HepG2 (cell line): ENCODE data around the gene FAM219B. TPM values are rescaled to one million over a fixed set of nuclear protein-coding genes. Genes with fewer than 3 reads are reported as not detected.

Experiments
- ATF2 ChIP-seq: sonication (generic); formaldehyde crosslinking; IDR thresholded peaks from 2 replicates; pipeline ENCODE4 v1.4.0; 2020; ENCODE audit warnings: missing genetic modification reagents
- BRCA1 ChIP-seq: sonication (generic); formaldehyde crosslinking; IDR thresholded peaks from 2 replicates; pipeline ENCODE4 v1.4.0; 2020; ENCODE audit warnings: missing genetic modification reagents
- CEBPG ChIP-seq: IDR thresholded peaks from 2 replicates; pipeline ENCODE4 v1.6.1; 2016
- CEBPZ ChIP-seq: IDR thresholded peaks from 2 replicates; pipeline ENCODE4 v1.6.1; 2012; ENCODE audit warnings: low read length, improper control_type of control experiment
- CREB1 ChIP-seq, 2 experiments: fragments of 450-650 bp in 1 of 2; IDR thresholded peaks; 2 replicates each; pipeline ENCODE4 v1.6.1; 2016 to 2017; ENCODE audit warnings: control low read depth in 1 of 2, mild to moderate bottlenecking in 1 of 2, missing compliant biosample characterization in 1 of 2, missing genetic modification characterization in 1 of 2
- EZH2 ChIP-seq: conservative IDR thresholded peaks from 2 replicates; pipeline ENCODE4 v1.6.1; 2012; ENCODE audit warnings: mild to moderate bottlenecking, low read depth, low read length, moderate library complexity
- HNRNPUL1 ChIP-seq: fragments of 200-400 bp; formaldehyde crosslinking; IDR thresholded peaks from 2 replicates; pipeline ENCODE4 v1.6.1; 2017; ENCODE audit warnings: low read depth, mild to moderate bottlenecking, low read length, moderate library complexity
- MAFK ChIP-seq, 2 experiments: IDR thresholded peaks in 1 of 2; conservative IDR thresholded peaks in 1 of 2; 2 replicates each; pipeline ENCODE4 v1.6.1; 2011; ENCODE audit warnings: improper control_type of control experiment in 2 of 2, low read length in 2 of 2
- PRDM4 ChIP-seq: sonication (generic); formaldehyde crosslinking; IDR thresholded peaks from 2 replicates; pipeline ENCODE4 v1.9.0; 2021; ENCODE audit warnings: missing genetic modification reagents, borderline replicate concordance
- RARA ChIP-seq: IDR thresholded peaks from 2 replicates; pipeline ENCODE4 v1.6.1; 2016; ENCODE audit warnings: missing genetic modification reagents, missing compliant biosample characterization
- SMARCE1 ChIP-seq: fragments of 450-650 bp; IDR thresholded peaks from 2 replicates; pipeline ENCODE4 v1.6.1; 2017; ENCODE audit warnings: borderline replicate concordance
- TCF7 ChIP-seq: sonication (generic); IDR thresholded peaks from 2 replicates; pipeline ENCODE4 v1.6.1; 2016; ENCODE audit warnings: antibody characterized with exemption, low read depth
- ZFP36 ChIP-seq: fragments of 150-350 bp; IDR thresholded peaks from 2 replicates; pipeline ENCODE4 v1.6.1; 2018; ENCODE audit warnings: borderline replicate concordance, low read length, low read depth; ENCODE audit not compliant: partially characterized antibody
- ZFP37 ChIP-seq: sonication (generic); formaldehyde crosslinking; IDR thresholded peaks from 2 replicates; pipeline ENCODE4 v1.4.0; 2020; ENCODE audit warnings: missing genetic modification reagents, borderline replicate concordance
- ZNF230 ChIP-seq: sonication (generic); formaldehyde crosslinking; IDR thresholded peaks from 2 replicates; pipeline ENCODE4 v1.4.0; 2020; ENCODE audit warnings: mild to moderate bottlenecking, missing genetic modification reagents
- ZNF30 ChIP-seq: sonication (generic); formaldehyde crosslinking; IDR thresholded peaks from 2 replicates; pipeline ENCODE4 v1.5.0; 2020; ENCODE audit warnings: mild to moderate bottlenecking, missing genetic modification reagents
- ZNF382 ChIP-seq: sonication (generic); formaldehyde crosslinking; IDR thresholded peaks from 2 replicates; pipeline ENCODE4 v1.5.0; 2020; ENCODE audit warnings: missing genetic modification reagents, mild to moderate bottlenecking, borderline replicate concordance
- ZNF431 ChIP-seq: sonication (generic); formaldehyde crosslinking; IDR thresholded peaks from 2 replicates; pipeline ENCODE4 v1.9.0; 2022; ENCODE audit warnings: missing genetic modification reagents, low read depth, mild to moderate bottlenecking, borderline replicate concordance
- ZNF550 ChIP-seq: sonication (generic); formaldehyde crosslinking; IDR thresholded peaks from 2 replicates; pipeline ENCODE4 v1.4.0; 2020; ENCODE audit warnings: mild to moderate bottlenecking, missing genetic modification reagents, borderline replicate concordance
- ZNF768 ChIP-seq: sonication (generic); formaldehyde crosslinking; IDR thresholded peaks from 2 replicates; pipeline ENCODE4 v1.4.0; 2020; ENCODE audit warnings: missing genetic modification reagents
- polyA plus RNA-seq, 8 experiments: library from polyadenylated mRNA; depleted of rRNA in 3 of 8; stranded (reverse) in 7 of 8; unstranded in 1 of 8; fragments of >200 nt; fragmentation: Illumina TruSeq in 4 of 8; extraction: Trizol in 4 of 8; gene quantifications; 2 replicates each; pipeline versions ENCODE4 v1.2.1 to v1.2.3, GENCODE V29; 2011 to 2016; ENCODE audit warnings: low read depth in 4 of 8, missing spikeins in 1 of 8, mixed read lengths in 1 of 8; ENCODE audit not compliant: insufficient read depth in 1 of 8
- total RNA-seq, 5 experiments: library from RNA; depleted of rRNA; stranded (reverse); fragments of >200 nt; fragmentation: Illumina TruSeq; extraction: Trizol; gene quantifications; 2 replicates each; pipeline ENCODE4 v1.2.3, GENCODE V29; 2016; ENCODE audit warnings: low read depth in 1 of 5
- TF ChIP-seq, protein P1 (sequence below): sonication (generic); formaldehyde crosslinking; IDR thresholded peaks from 2 replicates; pipeline ENCODE4 v1.4.0; 2020; ENCODE audit warnings: missing genetic modification reagents, borderline replicate concordance

Gene FAM219B
- total and polyA plus RNA-seq, 2 of the 13 experiments (the other 11 are each of a cell fraction or from before 2014, with no cell fraction given), result 36.6 to 50.2 TPM

DNA sequence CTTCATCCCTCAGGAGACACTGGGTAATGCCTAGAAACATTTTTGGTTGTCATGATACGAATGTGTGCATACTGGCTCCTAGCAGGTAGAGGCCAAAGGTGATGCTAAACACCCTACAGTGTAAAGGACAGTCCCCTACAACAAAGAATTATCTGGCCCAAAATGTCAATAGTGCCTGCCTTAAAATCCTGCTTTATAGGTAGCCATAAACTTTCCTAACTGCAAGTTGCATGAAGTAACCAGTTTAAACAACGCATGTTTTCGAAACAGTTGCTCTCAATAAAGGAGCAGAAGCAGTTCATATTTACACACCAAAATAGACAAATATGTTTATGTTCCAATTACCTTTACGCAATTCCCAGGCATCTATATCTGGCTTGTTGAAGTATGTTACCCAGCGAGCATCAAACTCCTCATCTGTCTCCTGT is 22.1 kb upstream of the FAM219B start (continued):
- no peak; the same call in 1 of the 2 replicates for TF ChIP-seq ATF2
- no peak for TF ChIP-seq ZNF768 (CRISPR knock-in tag)
- no peak for TF ChIP-seq EZH2
- no peak for TF ChIP-seq SMARCE1
- TF ChIP-seq ZNF382 (CRISPR knock-in tag), result no peak
- no peak for TF ChIP-seq CEBPZ
- peak; percentile 71 for TF ChIP-seq CEBPG (CRISPR knock-in tag)
- TF ChIP-seq, protein P1, sequence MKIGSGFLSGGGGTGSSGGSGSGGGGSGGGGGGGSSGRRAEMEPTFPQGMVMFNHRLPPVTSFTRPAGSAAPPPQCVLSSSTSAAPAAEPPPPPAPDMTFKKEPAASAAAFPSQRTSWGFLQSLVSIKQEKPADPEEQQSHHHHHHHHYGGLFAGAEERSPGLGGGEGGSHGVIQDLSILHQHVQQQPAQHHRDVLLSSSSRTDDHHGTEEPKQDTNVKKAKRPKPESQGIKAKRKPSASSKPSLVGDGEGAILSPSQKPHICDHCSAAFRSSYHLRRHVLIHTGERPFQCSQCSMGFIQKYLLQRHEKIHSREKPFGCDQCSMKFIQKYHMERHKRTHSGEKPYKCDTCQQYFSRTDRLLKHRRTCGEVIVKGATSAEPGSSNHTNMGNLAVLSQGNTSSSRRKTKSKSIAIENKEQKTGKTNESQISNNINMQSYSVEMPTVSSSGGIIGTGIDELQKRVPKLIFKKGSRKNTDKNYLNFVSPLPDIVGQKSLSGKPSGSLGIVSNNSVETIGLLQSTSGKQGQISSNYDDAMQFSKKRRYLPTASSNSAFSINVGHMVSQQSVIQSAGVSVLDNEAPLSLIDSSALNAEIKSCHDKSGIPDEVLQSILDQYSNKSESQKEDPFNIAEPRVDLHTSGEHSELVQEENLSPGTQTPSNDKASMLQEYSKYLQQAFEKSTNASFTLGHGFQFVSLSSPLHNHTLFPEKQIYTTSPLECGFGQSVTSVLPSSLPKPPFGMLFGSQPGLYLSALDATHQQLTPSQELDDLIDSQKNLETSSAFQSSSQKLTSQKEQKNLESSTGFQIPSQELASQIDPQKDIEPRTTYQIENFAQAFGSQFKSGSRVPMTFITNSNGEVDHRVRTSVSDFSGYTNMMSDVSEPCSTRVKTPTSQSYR (CRISPR knock-in tag), result no peak
- TF ChIP-seq BRCA1 (CRISPR knock-in tag), result no peak
- TF ChIP-seq ZFP37 (CRISPR knock-in tag), result no peak
- TF ChIP-seq HNRNPUL1, result no peak
- TF ChIP-seq ZNF30 (CRISPR knock-in tag), result no peak
- no peak for TF ChIP-seq MAFK (conservative IDR thresholded peaks at IDR 0.05 in 1 of 2, IDR thresholded peaks at IDR 0.05 in 1 of 2; ENCODE audit: low read length in 2 of 2)
- peak; percentile 37; the same call in 1 of the 2 replicates for TF ChIP-seq TCF7
- no peak for TF ChIP-seq ZNF431 (CRISPR knock-in tag)
- TF ChIP-seq ZNF550 (CRISPR knock-in tag), result no peak
- no peak for TF ChIP-seq ZNF230 (CRISPR knock-in tag)
- TF ChIP-seq RARA (CRISPR knock-in tag), result 0 out of 2 replicates have a peak, but pooled peaks have one; percentile 26
- TF ChIP-seq ZFP36, result no peak
- TF ChIP-seq PRDM4 (CRISPR knock-in tag), result no peak
- TF ChIP-seq CREB1 (IDR thresholded peaks at IDR 0.05), result no peak
- TF ChIP-seq CREB1 (CRISPR knock-in tag; IDR thresholded peaks at IDR 0.05), result no peak
